H9 (cell line): ENCODE measurements around the gene CEP126. TPM values are rescaled to one million over a fixed set of nuclear protein-coding genes. Genes with fewer than 3 reads are reported as not detected.

ENCODE experiments used
- DNase-seq: peaks from one replicate; pipeline ENCODE4 v3.0.0-alpha.2; 2017
- H2AFZ ChIP-seq: one replicate; pipeline ENCODE4 v1.6.1; 2013; ENCODE audit warnings: mild to moderate bottlenecking, low read length, control low read depth, moderate library complexity
- H2AK5ac ChIP-seq: 2 replicates; pipeline ENCODE4 v1.6.1; 2013; ENCODE audit warnings: low read length, control low read depth, mixed read lengths; ENCODE audit not compliant: insufficient read length
- H2BK120ac ChIP-seq: one replicate; pipeline ENCODE4 v1.6.1; 2013; ENCODE audit warnings: low read depth, mild to moderate bottlenecking, low read length, control low read depth, inconsistent platforms; ENCODE audit not compliant: poor library complexity, severe bottlenecking
- H2BK12ac ChIP-seq: 2 replicates; pipeline ENCODE4 v1.6.1; 2013; ENCODE audit warnings: low read length, control low read depth, mixed read lengths, low read depth; ENCODE audit not compliant: insufficient read length
- H2BK15ac ChIP-seq: 2 replicates; pipeline ENCODE4 v1.6.1; 2013; ENCODE audit warnings: low read depth, low read length, control low read depth
- H2BK20ac ChIP-seq: one replicate; pipeline ENCODE4 v1.6.1; 2013; ENCODE audit warnings: low read depth, mild to moderate bottlenecking, low read length, control low read depth, inconsistent platforms; ENCODE audit not compliant: poor library complexity, severe bottlenecking
- H2BK5ac ChIP-seq: 2 replicates; pipeline ENCODE4 v1.6.1; 2013; ENCODE audit warnings: low read length, control low read depth, mixed read lengths; ENCODE audit not compliant: insufficient read length
- H3K14ac ChIP-seq: 2 replicates; pipeline ENCODE4 v1.6.1; 2013; ENCODE audit warnings: low read length, control low read depth; ENCODE audit not compliant: insufficient read depth
- H3K18ac ChIP-seq: 2 replicates; pipeline ENCODE4 v1.6.1; 2013; ENCODE audit warnings: low read depth, mild to moderate bottlenecking, mixed read lengths, low read length, control low read depth; ENCODE audit not compliant: insufficient read length
- H3K23ac ChIP-seq: 2 replicates; pipeline ENCODE4 v1.6.1; 2013; ENCODE audit warnings: low read length, control low read depth, mixed read lengths, low read depth; ENCODE audit not compliant: insufficient read length
- H3K23me2 ChIP-seq: 2 replicates; pipeline ENCODE4 v1.6.1; 2013; ENCODE audit warnings: low read depth, mild to moderate bottlenecking, mixed read lengths, low read length, control low read depth; ENCODE audit not compliant: insufficient read length, poor library complexity, severe bottlenecking
- H3K27ac ChIP-seq: 2 replicates; pipeline ENCODE4 v1.5.1; 2013; ENCODE audit warnings: low read length, control low read depth, mixed read lengths, low read depth; ENCODE audit not compliant: insufficient read length
- H3K27me3 ChIP-seq: 2 replicates; pipeline ENCODE4 v1.6.1; 2013; ENCODE audit warnings: low read length, control low read depth, inconsistent platforms; ENCODE audit not compliant: insufficient read depth
- H3K4ac ChIP-seq: 2 replicates; pipeline ENCODE4 v1.6.1; 2013; ENCODE audit warnings: low read depth, mild to moderate bottlenecking, control low read depth, inconsistent platforms, low read length, moderate library complexity
- H3K4me1 ChIP-seq: 2 replicates; pipeline ENCODE4 v1.6.1; 2013; ENCODE audit warnings: low read length, control low read depth, inconsistent platforms; ENCODE audit not compliant: insufficient read depth
- H3K4me2 ChIP-seq: 2 replicates; pipeline ENCODE4 v1.6.1; 2013; ENCODE audit warnings: low read length, control low read depth, mixed read lengths; ENCODE audit not compliant: insufficient read length, insufficient read depth
- H3K56ac ChIP-seq: 2 replicates; pipeline ENCODE4 v1.6.1; 2013; ENCODE audit warnings: low read depth, mild to moderate bottlenecking, mixed read lengths, low read length, control low read depth; ENCODE audit not compliant: insufficient read length
- H3K79me1 ChIP-seq: 2 replicates; pipeline ENCODE4 v1.6.1; 2013; ENCODE audit warnings: low read depth, mild to moderate bottlenecking, moderate library complexity, low read length, control low read depth, inconsistent platforms; ENCODE audit not compliant: insufficient read depth, poor library complexity, severe bottlenecking
- H3K79me2 ChIP-seq: 2 replicates; pipeline ENCODE4 v1.6.1; 2013; ENCODE audit warnings: low read length, control low read depth, inconsistent platforms; ENCODE audit not compliant: insufficient read depth
- H3K9ac ChIP-seq: 2 replicates; pipeline ENCODE4 v1.6.1; 2013; ENCODE audit warnings: low read length, control low read depth, mixed read lengths; ENCODE audit not compliant: insufficient read length; ENCODE audit errors: extremely low read depth
- H3K9me3 ChIP-seq: one replicate; pipeline ENCODE4 v1.6.1; 2013; ENCODE audit warnings: low read depth, low read length, inconsistent platforms; ENCODE audit not compliant: control insufficient read depth
- H3T11ph ChIP-seq: one replicate; pipeline ENCODE4 v1.6.1; 2013; ENCODE audit warnings: mild to moderate bottlenecking, low read length, control low read depth, inconsistent platforms
- H4K20me1 ChIP-seq: one replicate; pipeline ENCODE4 v1.6.1; 2013; ENCODE audit not compliant: control insufficient read depth, insufficient read length, insufficient read depth
- H4K5ac ChIP-seq: 2 replicates; pipeline ENCODE4 v1.6.1; 2013; ENCODE audit warnings: low read depth, mild to moderate bottlenecking, mixed read lengths, low read length, control low read depth; ENCODE audit not compliant: insufficient read length
- H4K8ac ChIP-seq: replicated peaks from 2 replicates; pipeline ENCODE4 v1.6.1; 2013; ENCODE audit warnings: low read length, control low read depth, mixed read lengths, low read depth; ENCODE audit not compliant: insufficient read length
- H4K91ac ChIP-seq: 2 replicates; pipeline ENCODE4 v1.6.1; 2013; ENCODE audit warnings: low read depth, mild to moderate bottlenecking, moderate library complexity, mixed read lengths, low read length, control low read depth; ENCODE audit not compliant: insufficient read length
- H3K27ac Mint-ChIP-seq, 3 experiments: 2 replicates in 2 of 3; 3 replicates in 1 of 3; pipeline ENCODE4 v1.8.0; 2020 to 2021; ENCODE audit warnings: mixed read lengths in 3 of 3, mild to moderate bottlenecking in 1 of 3, moderate library complexity in 1 of 3
- H3K27me3 Mint-ChIP-seq: 2 replicates; pipeline ENCODE4 v1.8.0; 2021; ENCODE audit warnings: low read depth, mild to moderate bottlenecking, moderate library complexity, mixed read lengths
- H3K36me3 Mint-ChIP-seq, 3 experiments: 2 replicates in 2 of 3; 3 replicates in 1 of 3; pipeline ENCODE4 v1.8.0; 2020 to 2021; ENCODE audit warnings: low read depth in 3 of 3, mixed read lengths in 3 of 3; ENCODE audit not compliant: insufficient read depth in 1 of 3
- H3K4me1 Mint-ChIP-seq, 2 experiments: 2 replicates each; pipeline ENCODE4 v1.8.0; 2020; ENCODE audit warnings: mixed read lengths in 2 of 2
- H3K4me3 Mint-ChIP-seq, 2 experiments: 2 replicates in 1 of 2; 3 replicates in 1 of 2; pipeline ENCODE4 v1.8.0; 2020 to 2021; ENCODE audit warnings: mild to moderate bottlenecking in 2 of 2, mixed read lengths in 2 of 2, moderate library complexity in 1 of 2
- H3K9me3 Mint-ChIP-seq, 2 experiments: 2 replicates in 1 of 2; 3 replicates in 1 of 2; pipeline ENCODE4 v1.8.0; 2020; ENCODE audit warnings: mild to moderate bottlenecking in 2 of 2, mixed read lengths in 2 of 2, moderate library complexity in 1 of 2
- WGBS: extraction: QIAGEN DNeasy Blood & Tissue Kit; methylation state at CpG from one replicate; pipeline ENCODE4 v1.1.7; 2013; ENCODE audit warnings: missing lambda C conversion rate, low lambda C conversion rate, mixed read lengths; ENCODE audit not compliant: insufficient read length; ENCODE audit errors: extremely low coverage; 5-methylcytosine and 5-hydroxymethylcytosine counted together
- total RNA-seq: library from RNA; stranded (reverse); gene quantifications from 2 replicates; pipeline ENCODE4 v1.2.1, GENCODE V29; 2021
- TF ChIP-seq, protein P1 (sequence below): fragments of 200-600 bp; sonication (generic); conservative IDR thresholded peaks from 3 replicates; pipeline ENCODE4 v1.8.0; 2021; ENCODE audit warnings: antibody characterized with exemption, mild to moderate bottlenecking

Gene CEP126
- total RNA-seq, 1 experiment from 2014 or later: 1.2 TPM

DNA sequence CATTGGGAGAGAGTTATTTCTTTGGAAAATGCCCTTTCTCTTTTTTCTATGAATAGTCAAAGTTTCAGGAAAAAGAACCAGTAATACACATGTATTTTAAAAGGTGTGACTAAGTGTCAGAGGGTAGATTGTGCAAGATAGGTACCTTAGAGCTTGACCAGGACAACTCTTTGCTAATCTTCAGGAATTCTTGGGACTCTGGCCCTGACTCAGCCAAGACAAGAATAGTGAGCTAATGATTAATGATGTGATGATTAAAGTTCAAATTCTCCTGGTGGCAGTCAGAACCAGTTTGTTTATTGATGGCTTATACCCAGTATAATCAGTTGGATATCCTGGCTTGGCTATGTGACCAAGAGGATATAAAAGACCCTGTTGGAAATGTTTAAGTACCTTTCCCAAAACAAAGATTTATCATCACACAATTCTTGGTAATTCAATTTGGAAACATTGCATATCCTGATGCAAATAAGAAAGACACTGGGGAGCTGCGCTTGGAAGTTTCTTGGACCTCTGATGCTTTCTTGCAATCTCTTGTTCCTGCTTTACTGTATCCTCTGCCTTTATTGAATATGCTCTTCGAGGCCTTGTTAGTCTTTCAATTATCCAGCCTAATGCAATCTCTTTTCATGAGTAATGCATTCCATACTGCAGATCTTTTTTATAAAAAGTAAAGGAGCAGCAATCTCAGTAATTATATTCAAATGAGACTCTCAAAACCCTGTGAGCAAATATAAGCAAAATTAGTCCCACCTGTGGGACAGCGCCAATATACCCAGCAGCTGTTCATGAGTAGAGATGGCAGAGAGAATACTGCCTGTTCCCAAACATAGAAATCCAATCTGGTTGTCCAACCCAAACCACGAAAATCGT lies 48.0 kb upstream of the CEP126 start:
- no peak overlapping the region for H3K4me3 Mint-ChIP-seq
- no peak overlapping the region for H3K9ac ChIP-seq
- H3K23me2 ChIP-seq: no peaks in the 10 kb centered on the region
- H3K4me1 Mint-ChIP-seq: peaks cover 10 to 13% of the 10 kb centered on the region in 2 experiments
- no peak overlapping the region for H4K8ac ChIP-seq
- no peak overlapping the region for H3K14ac ChIP-seq
- no peak overlapping the region for H4K5ac ChIP-seq
- H3K23ac ChIP-seq: no peak overlapping the region
- H3K79me2 ChIP-seq: no peaks in the 10 kb centered on the region
- TF ChIP-seq, protein P1, sequence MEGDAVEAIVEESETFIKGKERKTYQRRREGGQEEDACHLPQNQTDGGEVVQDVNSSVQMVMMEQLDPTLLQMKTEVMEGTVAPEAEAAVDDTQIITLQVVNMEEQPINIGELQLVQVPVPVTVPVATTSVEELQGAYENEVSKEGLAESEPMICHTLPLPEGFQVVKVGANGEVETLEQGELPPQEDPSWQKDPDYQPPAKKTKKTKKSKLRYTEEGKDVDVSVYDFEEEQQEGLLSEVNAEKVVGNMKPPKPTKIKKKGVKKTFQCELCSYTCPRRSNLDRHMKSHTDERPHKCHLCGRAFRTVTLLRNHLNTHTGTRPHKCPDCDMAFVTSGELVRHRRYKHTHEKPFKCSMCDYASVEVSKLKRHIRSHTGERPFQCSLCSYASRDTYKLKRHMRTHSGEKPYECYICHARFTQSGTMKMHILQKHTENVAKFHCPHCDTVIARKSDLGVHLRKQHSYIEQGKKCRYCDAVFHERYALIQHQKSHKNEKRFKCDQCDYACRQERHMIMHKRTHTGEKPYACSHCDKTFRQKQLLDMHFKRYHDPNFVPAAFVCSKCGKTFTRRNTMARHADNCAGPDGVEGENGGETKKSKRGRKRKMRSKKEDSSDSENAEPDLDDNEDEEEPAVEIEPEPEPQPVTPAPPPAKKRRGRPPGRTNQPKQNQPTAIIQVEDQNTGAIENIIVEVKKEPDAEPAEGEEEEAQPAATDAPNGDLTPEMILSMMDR: no peak
- no peak for DNase-seq
- H3K27ac Mint-ChIP-seq: no peak overlapping the region
- H3K4ac ChIP-seq: no peak overlapping the region
- no peaks in the 10 kb centered on the region for H3K9me3 ChIP-seq
- H2BK20ac ChIP-seq: no peak overlapping the region
- no peak overlapping the region for H2AK5ac ChIP-seq
- no peak overlapping the region for H2BK120ac ChIP-seq
- no peak overlapping the region for H2BK12ac ChIP-seq
- H3K27ac ChIP-seq: no peak overlapping the region
- peaks cover 4 to 11% (median 5%) of the 10 kb centered on the region in 3 experiments; a peak in 5 of 7 replicates for H3K36me3 Mint-ChIP-seq
- peaks cover 10 to 12% of the 10 kb centered on the region in 2 experiments for H3K9me3 Mint-ChIP-seq
- WGBS: no CpG with 5 or more reads among the region's 5 CpGs
- H3K79me1 ChIP-seq: no peaks in the 10 kb centered on the region
- H3K27me3 Mint-ChIP-seq: no peaks in the 10 kb centered on the region
- H3T11ph ChIP-seq: no peak overlapping the region
- H3K56ac ChIP-seq: no peak overlapping the region
- no peaks in the 10 kb centered on the region for H3K4me1 ChIP-seq
- H4K91ac ChIP-seq: no peak overlapping the region
- H2AFZ ChIP-seq: no peak overlapping the region
- H2BK5ac ChIP-seq: no peak overlapping the region
- no peak overlapping the region for H2BK15ac ChIP-seq
- no peaks in the 10 kb centered on the region for H4K20me1 ChIP-seq
- no peak overlapping the region for H3K4me2 ChIP-seq
- H3K27me3 ChIP-seq: no peaks in the 10 kb centered on the region
- H3K18ac ChIP-seq: no peak overlapping the region
